Activated CD8-positive, alpha-beta memory T cell treated with anti-CD3 and anti-CD28 coated beads, Interleukin-2, amount 50 U/mL, for 1 hour (primary cell): ENCODE measurements around the gene PHETA1.

Experiments used
- DNase-seq: peaks from one replicate; pipeline ENCODE4 v3.0.0-alpha.2; 2020; ENCODE audit errors: extremely low read depth

Gene PHETA1

GRCh38 chr12:111368788-111369495 lies at the start of gene PHETA1:
Gene PHETA1, minus strand, starts transcription at chr12:111369095. Its CDS starts 5,668 bp downstream, at chr12:111363427.
- peak; percentile 19 for DNase-seq

GRCh38 chr12:111418594-111418880 lies 49.6 kb upstream of the PHETA1 start:
- DNase-seq = no peak

GRCh38 chr12:111417784-111418593 lies 49.1 kb upstream of the PHETA1 start:
- no peak for DNase-seq

- DNase-seq = no peak
These were observed 48.4 kb upstream of the PHETA1 start for GRCh38 chr12:111417290-111417689.

GRCh38 chr12:111414711-111415252 lies 45.9 kb upstream of the PHETA1 start:
- no peak for DNase-seq

GRCh38 chr12:111413442-111414086 lies 44.7 kb upstream of the PHETA1 start:
- no peak for DNase-seq

- no peak for DNase-seq
These were observed 44.0 kb upstream of the PHETA1 start for GRCh38 chr12:111412830-111413441.

GRCh38 chr12:111412007-111412829 lies 43.3 kb upstream of the PHETA1 start:
- no peak for DNase-seq

GRCh38 chr12:111411185-111411764 lies 42.4 kb upstream of the PHETA1 start:
- no peak for DNase-seq

- no peak for DNase-seq
These were observed 41.7 kb upstream of the PHETA1 start for GRCh38 chr12:111410431-111411184.

GRCh38 chr12:111409780-111410430 lies 41.0 kb upstream of the PHETA1 start:
- no peak for DNase-seq

GRCh38 chr12:111409403-111409779 lies 40.5 kb upstream of the PHETA1 start:
- no peak for DNase-seq

- DNase-seq = no peak
These were observed 39.9 kb upstream of the PHETA1 start for GRCh38 chr12:111408686-111409402.

- DNase-seq = no peak
These were observed 39.2 kb upstream of the PHETA1 start for GRCh38 chr12:111408116-111408440.

GRCh38 chr12:111407377-111408115 lies 38.7 kb upstream of the PHETA1 start:
- DNase-seq = no peak

GRCh38 chr12:111406474-111407376 lies 37.8 kb upstream of the PHETA1 start:
- DNase-seq = no peak

GRCh38 chr12:111405859-111406473 lies 37.1 kb upstream of the PHETA1 start, which contains the start of gene SH2B3:
Gene SH2B3, plus strand, starts transcription at chr12:111405923. Its CDS starts 12,223 bp downstream, at chr12:111418146.
- peak; percentile 53 for DNase-seq
